HCT116 (cell line): ENCODE data around the gene NOL3. TPM values are rescaled to one million over a fixed set of nuclear protein-coding genes. Genes with fewer than 3 reads are reported as not detected.
A peak's percentile ranks its signal among the peaks of the same experiment; 100 is the strongest.

Experiments
- ATAC-seq: fragments of 200-7000 bp; cut with Tn5 transposase; 2 replicates; pipeline ENCODE4 v1.9.1; 2020; ENCODE audit warnings: mild to moderate bottlenecking, moderate library complexity
- BruUV-seq: library from RNA; stranded (reverse); fragments of 400-500 nt; replicated peaks from 2 replicates; lab custom pipeline; 2021; lab: Mats Ljungman, UMichigan
- CTCF ChIA-PET: fragments of 300-600 bp; sonication (Branson Sonifier 250); formaldehyde crosslinking; loops from one replicate; lab custom pipeline; 2021; ENCODE audit warnings: antibody characterized with exemption; lab: Charles Lee
- POLR2A ChIA-PET: fragments of 300-600, 350-600 bp; sonication (Branson Sonifier 250); formaldehyde crosslinking; loops from one replicate; lab custom pipeline; 2021; ENCODE audit warnings: antibody characterized with exemption; lab: Charles Lee
- RAD21 ChIA-PET, 2 experiments: fragments of 300-600 bp; sonication (Branson Sonifier 250); formaldehyde crosslinking; loops; one replicate each; lab custom pipeline; 2023; ENCODE audit warnings: low total read pairs in 2 of 2; ENCODE audit not compliant: uncharacterized antibody in 2 of 2, unreplicated experiment in 2 of 2, low non-redundant PET in 1 of 2; lab: Charles Lee
- DNase-seq: peaks from one replicate; pipeline ENCODE4 v3.0.0-alpha.2; 2010; ENCODE audit warnings: low read depth, low spot score
- H2AFZ ChIP-seq: fragments of 200-600 bp; shearing (Covaris generic), sonication (generic); 2 replicates; pipeline ENCODE4 v1.6.1; 2017; ENCODE audit warnings: low read depth, mixed run types, mixed read lengths, antibody characterized with exemption, low read length; ENCODE audit not compliant: poor library complexity, severe bottlenecking
- H3K27ac ChIP-seq: 2 replicates; pipeline ENCODE4 v1.5.1; 2012; ENCODE audit warnings: low read depth, low read length
- H3K27me3 ChIP-seq: fragments of 200-600 bp; sonication (generic); 2 replicates; pipeline ENCODE4 v1.6.1; 2016; ENCODE audit warnings: mixed run types, low read length, mixed read lengths; ENCODE audit not compliant: insufficient read depth
- H3K36me3 ChIP-seq, 2 experiments: fragments of 200-500 bp in 1 of 2; fragments of 200-600 bp in 1 of 2; sonication (Bioruptor generic) in 1 of 2; sonication (generic) in 1 of 2; 2 replicates each; pipeline versions ENCODE4 v1.5.1 to v1.6.1; 2014 to 2016; ENCODE audit warnings: low read length in 2 of 2, inconsistent platforms in 1 of 2, mixed read lengths in 1 of 2, mixed run types in 1 of 2; ENCODE audit not compliant: insufficient read depth in 2 of 2, control insufficient read depth in 1 of 2
- H3K4me1 ChIP-seq, 2 experiments: fragments of 200-600 bp in 1 of 2; sonication (generic) in 1 of 2; 2 replicates each; pipeline versions ENCODE4 v1.5.1 to v1.6.1; 2012 to 2017; ENCODE audit warnings: low read length in 2 of 2, inconsistent platforms in 1 of 2, mild to moderate bottlenecking in 1 of 2, mixed read lengths in 1 of 2, mixed run types in 1 of 2, moderate library complexity in 1 of 2; ENCODE audit not compliant: insufficient read depth in 2 of 2, control insufficient read depth in 1 of 2
- H3K4me2 ChIP-seq: fragments of 200-600 bp; sonication (generic); 2 replicates; pipeline ENCODE4 v1.6.1; 2017; ENCODE audit warnings: mixed run types, low read length, mixed read lengths
- H3K4me3 ChIP-seq, 2 experiments: fragments of 200-600 bp in 1 of 2; sonication (generic) in 1 of 2; replicated peaks in 1 of 2; 2 replicates each; pipeline ENCODE4 v1.5.1; 2011 to 2016; ENCODE audit warnings: low read length in 2 of 2, control low read depth in 1 of 2, low read depth in 1 of 2, mild to moderate bottlenecking in 1 of 2, mixed read lengths in 1 of 2, mixed run types in 1 of 2
- H3K79me2 ChIP-seq: fragments of 200-600 bp; sonication (generic); 2 replicates; pipeline ENCODE4 v1.6.1; 2017; ENCODE audit warnings: mild to moderate bottlenecking, mixed run types, low read length, moderate library complexity, mixed read lengths; ENCODE audit not compliant: insufficient read depth
- H3K9ac ChIP-seq: fragments of 200-600 bp; sonication (generic); 2 replicates; pipeline ENCODE4 v1.6.1; 2016; ENCODE audit warnings: low read length, mixed read lengths
- H3K9me2 ChIP-seq: fragments of 200-600 bp; sonication (generic), shearing (Covaris generic); 2 replicates; pipeline ENCODE4 v1.6.1; 2017; ENCODE audit warnings: mixed run types, mild to moderate bottlenecking, moderate library complexity; ENCODE audit not compliant: insufficient read depth
- H3K9me3 ChIP-seq, 2 experiments: fragments of 200-500 bp in 1 of 2; fragments of 200-600 bp in 1 of 2; sonication (Bioruptor generic) in 1 of 2; sonication (generic) in 1 of 2; 2 replicates each; pipeline ENCODE4 v1.6.1; 2014 to 2017; ENCODE audit warnings: low read length in 2 of 2, mixed read lengths in 2 of 2, inconsistent platforms in 1 of 2, low read depth in 1 of 2, mild to moderate bottlenecking in 1 of 2, mixed run types in 1 of 2, moderate library complexity in 1 of 2; ENCODE audit not compliant: control insufficient read depth in 1 of 2, insufficient read depth in 1 of 2
- H4K20me1 ChIP-seq: fragments of 200-600 bp; sonication (generic), shearing (Covaris generic); 2 replicates; pipeline ENCODE4 v1.6.1; 2017; ENCODE audit warnings: mixed run types, mild to moderate bottlenecking, moderate library complexity; ENCODE audit not compliant: insufficient read depth
- ATF3 ChIP-seq: IDR thresholded peaks from 2 replicates; pipeline ENCODE4 v1.6.1; 2012
- EGR1 ChIP-seq: IDR thresholded peaks from 2 replicates; pipeline ENCODE4 v1.6.1; 2012; ENCODE audit warnings: low read depth
- EZH2 ChIP-seq: fragments of 200-600 bp; sonication (generic); IDR thresholded peaks from 2 replicates; pipeline ENCODE4 v1.6.1; 2017; ENCODE audit warnings: antibody characterized with exemption, mixed run types
- EZH2phosphoT487 ChIP-seq: fragments of 200-600 bp; IDR thresholded peaks from 2 replicates; pipeline ENCODE4 v1.6.1; 2018; ENCODE audit warnings: antibody characterized with exemption, borderline replicate concordance
- POLR2AphosphoS5 ChIP-seq: IDR thresholded peaks from 2 replicates; pipeline ENCODE4 v1.6.1; 2011; ENCODE audit warnings: mild to moderate bottlenecking, low read depth, low read length, moderate library complexity
- RAD21 ChIP-seq: IDR thresholded peaks from 2 replicates; pipeline ENCODE4 v1.6.1; 2012; ENCODE audit warnings: low read depth, mild to moderate bottlenecking
- SRF ChIP-seq: IDR thresholded peaks from 2 replicates; pipeline ENCODE4 v1.6.1; 2012; ENCODE audit warnings: low read depth
- ZBTB33 ChIP-seq: IDR thresholded peaks from 2 replicates; pipeline ENCODE4 v1.6.1; 2011; ENCODE audit warnings: mild to moderate bottlenecking, low read length, moderate library complexity; ENCODE audit not compliant: insufficient replicate concordance; ENCODE audit errors: extremely low read depth
- ZNF274 ChIP-seq: fragments of 200-500 bp; sonication (Bioruptor generic); IDR thresholded peaks from 2 replicates; pipeline ENCODE4 v1.6.1; 2014; ENCODE audit warnings: mild to moderate bottlenecking, low read depth, low read length, inconsistent platforms
- intact Hi-C: fragments of 100-400 bp; cut with micrococcal nuclease; formaldehyde crosslinking; loops from 2 replicates; pipeline ENCODE4 v1.10.0; 2022
- total RNA-seq: library from RNA; stranded (reverse); gene quantifications from one replicate; pipeline ENCODE4 v1.2.1, GENCODE V29; 2021; ENCODE audit not compliant: unreplicated experiment

NOL3 gene
- total RNA-seq, 1 experiment from 2014 or later, result 54.0 TPM

GRCh38 chr16:67196881-67197280, 26.5 kb downstream of the NOL3 start:
- H3K4me3 ChIP-seq, result no peak overlapping the region
- intact Hi-C loops, result no loop called here
- H3K36me3 ChIP-seq, result peaks cover 28 to 45% of the 10 kb centered on the region in 2 experiments; a peak in 3 of 4 replicates
- no peak overlapping the region for H2AFZ ChIP-seq
- H3K27ac ChIP-seq, result peak overlapping the region; percentile 99; the same call in 1 of the 2 replicates
- no peak overlapping the region for H3K9ac ChIP-seq
- BruUV-seq, result no TSS peak
- TF ChIP-seq ZNF274 (no peak), RAD21 (no peak), EZH2 (no peak), ATF3 (no peak), EGR1 (no peak), SRF (no peak), POLR2AphosphoS5 (no peak), ZBTB33 (no peak), EZH2phosphoT487 (no peak)
- H3K4me2 ChIP-seq, result no peak overlapping the region
- ATAC-seq (no peak), DNase-seq (no peak)
- peaks cover 22 to 47% of the 10 kb centered on the region in 2 experiments for H3K4me1 ChIP-seq
- RAD21 ChIA-PET, result no interaction called here
- H3K79me2 ChIP-seq, result peaks cover 58% of the 10 kb centered on the region
- H4K20me1 ChIP-seq, result no peaks in the 10 kb centered on the region; the same call in 1 of the 2 replicates
- no peaks in the 10 kb centered on the region for H3K9me2 ChIP-seq
- CTCF ChIA-PET, result interaction anchor here (1.8 kb wide), 1 partner anchor 42 kb away, joined by 5 read pairs; no protein-coding TSS in a partner anchor
- H3K27me3 ChIP-seq, result no peaks in the 10 kb centered on the region
- POLR2A ChIA-PET, result no interaction called here
- no peaks in the 10 kb centered on the region for H3K9me3 ChIP-seq
